Nephron progenitor cell (in vitro differentiated cells): ENCODE measurements around the gene IL17RD.
A peak's percentile ranks its signal among the peaks of the same experiment; 100 is the strongest.

Source experiments
- DNase-seq: peaks from one replicate; pipeline ENCODE4 v3.0.0; 2021
- H3K27ac Mint-ChIP-seq: 2 replicates; pipeline ENCODE4 v1.8.0; 2021; ENCODE audit warnings: mild to moderate bottlenecking, moderate library complexity, mixed read lengths
- H3K27me3 Mint-ChIP-seq: 2 replicates; pipeline ENCODE4 v1.8.0; 2021; ENCODE audit warnings: mild to moderate bottlenecking, low read depth, mixed read lengths; ENCODE audit not compliant: poor library complexity
- H3K36me3 Mint-ChIP-seq: 2 replicates; pipeline ENCODE4 v1.8.0; 2021; ENCODE audit warnings: low read depth, mixed read lengths
- H3K4me1 Mint-ChIP-seq: 2 replicates; pipeline ENCODE4 v1.8.0; 2021; ENCODE audit warnings: mixed read lengths
- H3K4me3 Mint-ChIP-seq: 2 replicates; pipeline ENCODE4 v1.8.0; 2021; ENCODE audit warnings: mild to moderate bottlenecking, moderate library complexity, mixed read lengths
- H3K9me3 Mint-ChIP-seq: 2 replicates; pipeline ENCODE4 v1.8.0; 2021; ENCODE audit warnings: mild to moderate bottlenecking, moderate library complexity, mixed read lengths
- CTCF ChIP-seq: fragments of 200-600 bp; sonication (generic); IDR thresholded peaks from 2 replicates; pipeline ENCODE4 v1.5.0; 2021; ENCODE audit warnings: antibody characterized with exemption

IL17RD gene

DNA sequence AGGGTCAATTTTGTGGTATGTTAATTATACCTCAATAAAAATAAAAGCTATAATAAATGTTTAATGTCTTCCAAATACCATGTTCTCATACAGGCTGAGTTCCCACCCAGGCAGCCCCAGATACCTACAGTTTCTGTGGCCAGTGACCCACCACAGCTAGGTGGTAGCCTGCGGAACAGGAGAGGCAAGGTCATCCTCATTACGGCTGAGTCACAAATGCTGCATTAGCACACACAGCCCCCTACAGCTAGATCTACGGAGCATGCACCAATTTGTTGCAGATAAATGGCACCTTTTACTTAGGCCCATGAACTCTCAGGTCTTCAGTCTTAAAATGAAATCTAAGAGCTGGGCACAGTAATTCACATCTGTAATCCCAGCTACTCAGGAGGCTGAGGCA, 99.6 kb downstream of the IL17RD start:
- Mint-ChIP-seq H3K4me3 (no peak overlapping the region), H3K27ac (no peak overlapping the region), H3K36me3 (peaks cover 3% of the 10 kb centered on the region), H3K27me3 (peaks cover 2% of the 10 kb centered on the region), H3K4me1 (peaks cover 68% of the 10 kb centered on the region), H3K9me3 (peaks cover 6% of the 10 kb centered on the region)
- no peak for DNase-seq
- TF ChIP-seq CTCF = no peak

- H3K27me3 Mint-ChIP-seq = peaks cover 2% of the 10 kb centered on the region
- peaks cover 66% of the 10 kb centered on the region for H3K4me1 Mint-ChIP-seq
- H3K27ac Mint-ChIP-seq = no peak overlapping the region
- no peak overlapping the region for H3K4me3 Mint-ChIP-seq
- H3K9me3 Mint-ChIP-seq = no peaks in the 10 kb centered on the region
- TF ChIP-seq CTCF = no peak
- H3K36me3 Mint-ChIP-seq = no peaks in the 10 kb centered on the region
- no peak for DNase-seq
Observed at GRCh38 chr3:57064572-57064971, 100.6 kb downstream of the IL17RD start.

DNA sequence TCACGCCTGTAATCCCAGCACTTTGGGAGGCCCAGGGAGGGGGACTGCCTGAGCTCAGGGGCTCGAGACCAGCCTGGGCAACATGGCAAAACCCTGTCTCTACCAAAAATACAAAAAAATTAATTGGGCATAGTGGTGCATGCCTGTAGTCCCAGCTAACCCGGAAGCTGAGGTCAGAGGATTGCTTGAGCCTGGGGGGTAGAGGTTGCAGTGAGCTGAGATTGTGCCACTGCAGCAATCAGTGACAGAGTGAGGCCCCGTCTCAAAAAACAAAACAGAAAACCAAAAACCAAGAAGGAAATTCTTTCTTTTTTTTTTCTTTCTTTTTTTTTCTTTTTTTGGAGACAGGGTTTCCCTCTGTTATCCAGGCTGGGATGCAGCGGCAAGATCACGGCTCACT, 101.2 kb downstream of the IL17RD start:
- no peak for DNase-seq
- H3K27me3 Mint-ChIP-seq = peaks cover 2% of the 10 kb centered on the region
- H3K27ac Mint-ChIP-seq = no peak overlapping the region
- no peaks in the 10 kb centered on the region for H3K9me3 Mint-ChIP-seq
- no peaks in the 10 kb centered on the region for H3K36me3 Mint-ChIP-seq
- no peak overlapping the region for H3K4me3 Mint-ChIP-seq
- TF ChIP-seq CTCF = no peak
- peaks cover 61% of the 10 kb centered on the region for H3K4me1 Mint-ChIP-seq

- H3K27me3 Mint-ChIP-seq = peaks cover 2% of the 10 kb centered on the region
- no peak overlapping the region for H3K27ac Mint-ChIP-seq
- H3K4me1 Mint-ChIP-seq = peaks cover 51% of the 10 kb centered on the region
- TF ChIP-seq CTCF = no peak
- DNase-seq = no peak
- H3K9me3 Mint-ChIP-seq = no peaks in the 10 kb centered on the region
- H3K36me3 Mint-ChIP-seq = no peaks in the 10 kb centered on the region
- H3K4me3 Mint-ChIP-seq = no peak overlapping the region
Observed at GRCh38 chr3:57063032-57063431, 102.1 kb downstream of the IL17RD start.

DNA sequence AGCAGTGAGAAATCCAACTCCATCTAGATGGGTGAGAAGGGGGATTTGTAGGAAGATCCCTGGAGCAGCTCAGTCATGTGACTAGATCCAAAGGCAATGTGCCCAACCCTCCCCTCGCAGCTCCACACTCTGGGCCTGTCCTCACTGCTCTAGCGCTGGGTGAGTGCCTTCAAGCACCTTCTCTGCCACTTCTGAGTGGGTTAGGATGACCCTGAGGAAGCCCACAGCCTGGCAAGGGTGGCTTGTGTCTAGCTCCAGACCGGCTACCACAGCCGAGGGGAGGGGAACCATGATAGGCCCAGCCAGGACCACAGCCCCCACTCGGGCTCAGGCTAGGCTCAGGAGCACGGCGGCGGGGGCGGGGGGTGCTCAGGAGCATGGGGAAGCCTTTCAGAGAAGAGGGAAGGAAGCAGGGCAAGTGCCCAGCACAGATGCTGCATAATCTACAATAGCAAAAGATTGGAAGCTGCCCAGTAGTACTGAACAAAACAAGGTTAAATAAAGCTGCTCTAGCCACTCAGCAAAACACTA, 103.0 kb downstream of the IL17RD start:
- no peaks in the 10 kb centered on the region for H3K9me3 Mint-ChIP-seq
- DNase-seq = no peak
- peaks cover 2% of the 10 kb centered on the region for H3K27me3 Mint-ChIP-seq
- no peaks in the 10 kb centered on the region for H3K36me3 Mint-ChIP-seq
- no peak for TF ChIP-seq CTCF
- H3K27ac Mint-ChIP-seq = peak overlapping the region; percentile 93
- H3K4me1 Mint-ChIP-seq = peaks cover 49% of the 10 kb centered on the region
- no peak overlapping the region for H3K4me3 Mint-ChIP-seq

GRCh38 chr3:57061556-57061955, 103.6 kb downstream of the IL17RD start:
- Mint-ChIP-seq H3K4me1 (peaks cover 46% of the 10 kb centered on the region), H3K27ac (peak overlapping the region; percentile 93), H3K27me3 (peaks cover 2% of the 10 kb centered on the region), H3K4me3 (no peak overlapping the region), H3K9me3 (no peaks in the 10 kb centered on the region), H3K36me3 (no peaks in the 10 kb centered on the region)
- no peak for TF ChIP-seq CTCF
- DNase-seq = no peak
